Measurements from ENCODE around the gene KRTAP9-6. TPM values are rescaled to one million over a fixed set of nuclear protein-coding genes. Genes with fewer than 3 reads are reported as not detected.

Gene KRTAP9-6
- total and polyA plus RNA-seq, 2 donors (not counting 3 experiments of a cell fraction or from before 2014, with no cell fraction given) = not detected

DNA sequence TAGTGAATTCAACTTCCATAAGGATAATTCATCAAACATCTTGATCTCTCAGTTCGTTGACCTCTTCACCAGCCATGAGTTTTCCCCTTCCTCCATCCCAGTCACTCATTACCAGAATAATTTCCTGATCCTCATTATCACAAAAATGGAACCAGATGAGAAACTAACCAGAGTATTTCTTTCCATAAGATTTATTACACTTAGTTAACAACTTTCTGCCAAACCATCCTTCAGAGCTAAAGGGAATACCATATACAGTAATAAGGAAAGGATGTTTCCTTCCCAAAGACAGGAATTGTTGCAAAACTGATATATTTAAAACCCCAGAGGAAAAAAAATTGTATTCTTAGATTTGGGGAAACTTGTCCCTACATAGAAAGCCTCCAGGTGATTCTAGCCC lies 28.8 kb downstream of the KRTAP9-6 start:
- ChIA-PET POLR2A (no interaction called here), CTCF (interaction anchor here (0.8 kb wide), 1 partner anchor 28 kb away, joined by 3 read pairs; no protein-coding TSS in a partner anchor)
- DNase-seq (ENCODE audit: low read depth, low spot score) = no peak
- Histone ChIP-seq H3K4me1 (ENCODE audit: control insufficient read depth, extremely low read depth, insufficient read depth, low read length) (no peaks in the 10 kb centered on the region), H3K4me2 (ENCODE audit: insufficient read depth, low read length) (no peak overlapping the region), H3K9ac (replicated peaks; ENCODE audit: extremely low read depth, insufficient read depth, low read length) (no peak overlapping the region), H4K20me1 (replicated peaks; ENCODE audit: control insufficient read depth, extremely low read depth, insufficient read depth, low read length) (no peaks in the 10 kb centered on the region), H2AFZ (ENCODE audit: low read depth, low read length) (no peak overlapping the region), H3K27ac (ENCODE audit: insufficient read depth, low read depth, low read length) (no peak overlapping the region), H3K9me1 (replicated peaks; ENCODE audit: control insufficient read depth, extremely low read depth, insufficient read depth, low read length) (no peaks in the 10 kb centered on the region), H3K9me3 (replicated peaks; ENCODE audit: control insufficient read depth, insufficient read depth, low read length) (no peaks in the 10 kb centered on the region), H3K4me3 (replicated peaks in 1 of 3; ENCODE audit: insufficient read depth in 1 of 3, low read depth in 1 of 3, low read length in 3 of 3) (no peak overlapping the region), H3K36me3 (ENCODE audit: control insufficient read depth in 2 of 2, extremely low read depth in 1 of 2, insufficient read depth in 2 of 2, low read length in 2 of 2) (no peaks in the 10 kb centered on the region), H3K27me3 (ENCODE audit: control insufficient read depth in 2 of 2, insufficient read depth in 2 of 2, low read length in 2 of 2) (no peaks in the 10 kb centered on the region), H3K79me2 (ENCODE audit: control insufficient read depth, insufficient read depth, low read length) (no peaks in the 10 kb centered on the region)
- BruUV-seq (replicated peaks) = no TSS peak
- intact Hi-C loops (cut with micrococcal nuclease) = no loop called here
- TF ChIP-seq JUN (IDR thresholded peaks at IDR 0.05; ENCODE audit: borderline replicate concordance, insufficient read depth, insufficient read length, low read depth) = no peak
- no peak for TF ChIP-seq GATA2 (IDR thresholded peaks at IDR 0.05; ENCODE audit: insufficient read depth, insufficient read length, low read depth, low read length)
- no peak for TF ChIP-seq POLR2AphosphoS5 (IDR thresholded peaks at IDR 0.05; ENCODE audit: insufficient read depth, low read depth, low read length)
- TF ChIP-seq EZH2 (IDR thresholded peaks at IDR 0.05; ENCODE audit: borderline replicate concordance, low read depth, low read length, severe bottlenecking) = no peak
- no peak for TF ChIP-seq FOS (IDR thresholded peaks at IDR 0.05; ENCODE audit: borderline replicate concordance, insufficient read depth, low read length)
- no peak for TF ChIP-seq POLR2A (IDR thresholded peaks at IDR 0.05; ENCODE audit: low read depth, low read length)
- TF ChIP-seq, protein P1, sequence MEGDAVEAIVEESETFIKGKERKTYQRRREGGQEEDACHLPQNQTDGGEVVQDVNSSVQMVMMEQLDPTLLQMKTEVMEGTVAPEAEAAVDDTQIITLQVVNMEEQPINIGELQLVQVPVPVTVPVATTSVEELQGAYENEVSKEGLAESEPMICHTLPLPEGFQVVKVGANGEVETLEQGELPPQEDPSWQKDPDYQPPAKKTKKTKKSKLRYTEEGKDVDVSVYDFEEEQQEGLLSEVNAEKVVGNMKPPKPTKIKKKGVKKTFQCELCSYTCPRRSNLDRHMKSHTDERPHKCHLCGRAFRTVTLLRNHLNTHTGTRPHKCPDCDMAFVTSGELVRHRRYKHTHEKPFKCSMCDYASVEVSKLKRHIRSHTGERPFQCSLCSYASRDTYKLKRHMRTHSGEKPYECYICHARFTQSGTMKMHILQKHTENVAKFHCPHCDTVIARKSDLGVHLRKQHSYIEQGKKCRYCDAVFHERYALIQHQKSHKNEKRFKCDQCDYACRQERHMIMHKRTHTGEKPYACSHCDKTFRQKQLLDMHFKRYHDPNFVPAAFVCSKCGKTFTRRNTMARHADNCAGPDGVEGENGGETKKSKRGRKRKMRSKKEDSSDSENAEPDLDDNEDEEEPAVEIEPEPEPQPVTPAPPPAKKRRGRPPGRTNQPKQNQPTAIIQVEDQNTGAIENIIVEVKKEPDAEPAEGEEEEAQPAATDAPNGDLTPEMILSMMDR (IDR thresholded peaks at IDR 0.05; ENCODE audit: extremely low read depth in 1 of 2, insufficient read depth in 1 of 2, low read depth in 1 of 2, low read length in 2 of 2) = no peak
- TF ChIP-seq MYC (IDR thresholded peaks at IDR 0.05; ENCODE audit: low read depth, low read length) = no peak
- TF ChIP-seq, protein P2, sequence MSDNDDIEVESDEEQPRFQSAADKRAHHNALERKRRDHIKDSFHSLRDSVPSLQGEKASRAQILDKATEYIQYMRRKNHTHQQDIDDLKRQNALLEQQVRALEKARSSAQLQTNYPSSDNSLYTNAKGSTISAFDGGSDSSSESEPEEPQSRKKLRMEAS (IDR thresholded peaks at IDR 0.05; ENCODE audit: insufficient read depth, insufficient read length) = no peak
- FAIRE-seq = no peak
- dilution Hi-C loops (cut with MboI; ENCODE audit: extremely low pct_ligation_motif_present, low sequenced_read_pairs) = no loop called here

Measured in endothelial cell of umbilical vein (primary cell).